GM12872 (cell line): ENCODE measurements around the gene CCDC178.

Source experiments
- TF ChIP-seq, protein P1 (sequence below): IDR thresholded peaks from 3 replicates; pipeline ENCODE4 v1.5.1; 2011; ENCODE audit warnings: low read depth, mild to moderate bottlenecking, low read length, moderate library complexity; ENCODE audit not compliant: insufficient read depth

Gene CCDC178

DNA sequence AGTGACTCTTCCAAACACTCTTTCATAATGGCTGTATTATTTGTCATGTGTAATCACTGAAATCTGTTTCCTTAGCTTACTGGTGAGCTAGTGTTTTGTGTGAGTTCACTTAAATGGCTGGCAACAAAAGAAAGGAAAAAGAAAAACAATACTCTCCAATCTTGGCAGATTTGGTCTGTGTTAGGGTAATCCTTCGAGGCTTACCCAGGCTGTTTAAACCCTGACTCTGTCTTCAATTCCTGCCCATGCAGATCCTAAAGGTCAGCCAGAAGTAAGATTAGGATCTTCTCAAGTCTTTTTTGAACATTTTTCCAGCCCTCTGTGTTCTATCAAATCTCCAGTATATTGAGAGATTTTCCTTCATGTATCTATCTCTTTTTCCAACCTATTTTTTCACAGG lies 85.3 kb downstream of the CCDC178 start:
- TF ChIP-seq, protein P1, sequence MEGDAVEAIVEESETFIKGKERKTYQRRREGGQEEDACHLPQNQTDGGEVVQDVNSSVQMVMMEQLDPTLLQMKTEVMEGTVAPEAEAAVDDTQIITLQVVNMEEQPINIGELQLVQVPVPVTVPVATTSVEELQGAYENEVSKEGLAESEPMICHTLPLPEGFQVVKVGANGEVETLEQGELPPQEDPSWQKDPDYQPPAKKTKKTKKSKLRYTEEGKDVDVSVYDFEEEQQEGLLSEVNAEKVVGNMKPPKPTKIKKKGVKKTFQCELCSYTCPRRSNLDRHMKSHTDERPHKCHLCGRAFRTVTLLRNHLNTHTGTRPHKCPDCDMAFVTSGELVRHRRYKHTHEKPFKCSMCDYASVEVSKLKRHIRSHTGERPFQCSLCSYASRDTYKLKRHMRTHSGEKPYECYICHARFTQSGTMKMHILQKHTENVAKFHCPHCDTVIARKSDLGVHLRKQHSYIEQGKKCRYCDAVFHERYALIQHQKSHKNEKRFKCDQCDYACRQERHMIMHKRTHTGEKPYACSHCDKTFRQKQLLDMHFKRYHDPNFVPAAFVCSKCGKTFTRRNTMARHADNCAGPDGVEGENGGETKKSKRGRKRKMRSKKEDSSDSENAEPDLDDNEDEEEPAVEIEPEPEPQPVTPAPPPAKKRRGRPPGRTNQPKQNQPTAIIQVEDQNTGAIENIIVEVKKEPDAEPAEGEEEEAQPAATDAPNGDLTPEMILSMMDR = no peak

DNA sequence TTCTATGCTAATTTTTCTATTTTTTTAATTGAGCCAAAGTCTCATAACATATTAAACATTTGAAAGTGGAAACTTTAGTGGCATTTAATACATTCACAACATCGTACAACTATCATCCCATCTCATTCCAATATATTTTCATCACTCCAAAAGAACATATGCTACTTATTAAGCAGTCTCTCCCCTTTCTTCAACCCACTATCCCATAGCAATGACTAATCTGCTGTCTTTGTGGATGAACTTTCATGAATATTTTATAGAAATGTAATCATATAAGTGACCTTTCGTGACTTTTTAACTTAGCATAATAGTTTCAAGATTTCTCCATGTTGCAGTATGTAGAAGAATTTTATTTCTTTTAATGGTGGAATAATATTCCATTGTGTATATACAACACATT lies 90.3 kb downstream of the CCDC178 start:
- TF ChIP-seq, protein P1 = no peak

DNA sequence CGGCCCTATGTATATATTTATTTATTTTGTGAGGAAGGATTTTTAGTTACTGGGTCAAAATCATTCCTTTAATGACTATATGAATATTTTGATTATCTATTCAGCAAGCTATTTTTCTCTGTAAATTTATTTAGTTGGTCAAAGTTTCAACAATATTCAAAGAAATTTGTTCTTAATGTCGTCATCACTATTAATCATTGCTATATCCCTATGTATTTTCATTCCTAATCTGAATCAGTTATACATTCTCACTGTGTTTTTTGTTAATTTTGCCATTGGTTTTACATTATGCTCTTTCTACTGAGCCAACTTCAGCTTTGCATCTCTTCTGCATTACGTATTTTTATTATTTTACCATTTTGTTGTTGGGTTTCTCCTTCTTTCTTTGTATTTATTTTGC lies 105.7 kb downstream of the CCDC178 start:
- TF ChIP-seq, protein P1 = no peak

DNA sequence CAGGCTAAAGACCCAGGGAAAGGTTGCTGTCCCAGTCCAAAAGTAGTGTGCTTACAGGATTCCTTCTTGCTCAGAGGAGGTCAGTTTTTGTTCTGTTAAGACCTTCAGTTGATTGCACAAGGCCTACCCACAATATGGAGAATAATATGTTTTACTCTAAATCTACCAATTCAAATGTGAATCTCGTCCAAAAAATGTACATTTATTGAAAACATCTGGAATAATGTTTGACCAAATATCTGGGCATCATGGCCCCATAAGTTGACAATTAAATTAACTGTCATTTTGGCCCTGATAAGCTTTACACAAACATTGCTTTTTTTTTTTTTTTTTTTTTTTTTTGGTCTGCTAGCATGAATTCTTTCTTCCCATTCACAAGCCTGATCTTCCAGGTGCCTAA lies 109.8 kb downstream of the CCDC178 start:
- TF ChIP-seq, protein P1 = no peak

DNA sequence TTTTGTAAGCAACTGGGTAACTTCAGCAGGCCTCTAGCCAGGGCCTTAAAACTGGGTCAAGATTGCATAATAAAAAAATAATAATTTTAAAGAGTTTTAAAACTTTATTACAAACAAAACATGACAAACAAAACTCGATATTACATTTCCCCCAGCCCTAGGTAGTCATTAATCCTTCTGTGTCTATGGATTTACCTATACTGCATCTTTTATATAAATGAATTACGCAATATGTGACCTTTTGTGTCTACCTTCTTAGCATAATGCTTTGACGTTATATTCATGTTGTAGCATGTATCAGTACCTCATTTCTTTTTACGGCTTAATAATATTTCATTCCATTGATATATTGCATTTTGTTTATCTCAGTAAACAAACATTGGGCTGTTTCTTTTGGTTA lies 113.5 kb downstream of the CCDC178 start:
- TF ChIP-seq, protein P1 = no peak

DNA sequence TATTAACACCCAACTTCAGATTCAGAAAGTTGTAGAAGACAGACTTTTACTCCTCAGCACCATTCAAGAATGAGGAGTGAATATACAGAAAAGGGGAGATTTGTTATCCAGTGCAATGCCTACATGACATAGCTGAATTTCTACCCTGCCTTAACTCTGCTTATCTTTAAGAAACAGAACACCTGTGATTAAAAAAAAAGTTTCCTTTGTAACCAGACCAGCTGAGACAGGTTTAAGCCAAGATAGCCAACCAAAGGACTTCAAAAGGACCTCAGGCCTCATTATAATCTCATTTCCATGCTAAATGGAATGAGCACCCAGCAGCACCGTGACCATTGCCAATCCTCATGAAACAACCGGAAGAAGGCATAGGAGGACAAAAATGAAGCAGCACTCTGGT lies 122.9 kb downstream of the CCDC178 start:
- TF ChIP-seq, protein P1 = no peak

DNA sequence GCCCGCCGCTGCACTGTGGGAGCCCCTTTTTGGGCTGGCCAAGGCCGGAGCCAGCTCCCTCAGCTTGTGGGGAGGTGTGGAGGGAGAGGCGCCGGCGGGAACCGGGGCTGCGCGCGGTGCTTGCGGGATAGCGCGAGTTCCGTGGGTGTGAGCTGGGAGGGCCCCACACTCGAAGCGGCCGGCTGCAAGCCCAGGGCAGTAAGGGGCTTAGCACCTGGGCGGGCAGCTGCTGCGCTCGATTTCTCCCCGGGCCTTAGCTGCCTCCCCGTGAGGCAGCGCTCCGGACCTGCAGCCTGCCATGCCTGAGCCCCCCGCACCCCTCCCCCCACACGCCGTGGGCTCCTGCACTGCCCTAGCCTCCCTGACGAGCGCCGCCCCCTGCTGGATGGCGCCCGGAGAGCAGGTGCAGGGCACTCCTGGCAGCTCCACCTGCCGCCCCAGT lies 124.4 kb downstream of the CCDC178 start:
- TF ChIP-seq, protein P1 = no peak

DNA sequence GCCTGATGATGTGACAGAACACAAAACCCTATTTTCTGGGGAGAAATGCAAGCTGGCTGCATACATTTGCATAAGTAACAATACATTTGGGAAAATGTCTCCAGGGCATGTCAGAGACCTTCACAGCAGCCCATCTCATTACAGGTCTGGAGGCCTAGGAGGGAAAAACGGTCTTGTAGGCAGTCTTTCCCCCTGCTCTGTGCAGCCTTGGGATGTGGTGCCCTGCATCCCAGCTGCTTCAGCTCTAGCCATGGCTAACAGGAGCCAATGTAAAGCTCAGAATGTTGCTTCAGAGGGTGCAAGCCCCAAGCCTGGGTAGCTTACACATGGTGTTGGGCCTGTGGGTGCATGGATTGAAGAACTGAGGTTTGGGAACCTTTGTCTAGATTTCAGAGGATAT lies 133.0 kb downstream of the CCDC178 start:
- TF ChIP-seq, protein P1 = no peak
